ENCODE results near the gene SHOC2. TPM values are rescaled to one million over a fixed set of nuclear protein-coding genes. Genes with fewer than 3 reads are reported as not detected.

The SHOC2 gene
- polyA plus RNA-seq, 1 donor from 2014 or later: 46.0 TPM

- H3K79me2 ChIP-seq (replicated peaks; ENCODE audit: insufficient read depth, low read length): peaks cover 65% of the 10 kb centered on the region
- no peak overlapping the region for H3K27ac ChIP-seq (ENCODE audit: low read length)
- H2AFZ ChIP-seq (ENCODE audit: low read depth, low read length): no peak overlapping the region
- H3K4me3 ChIP-seq (ENCODE audit: low read length): no peak overlapping the region
- H3K36me3 ChIP-seq (ENCODE audit: insufficient read depth, low read length): no peaks in the 10 kb centered on the region
- H3K9me3 ChIP-seq (ENCODE audit: low read length): no peaks in the 10 kb centered on the region
- no peaks in the 10 kb centered on the region for H4K20me1 ChIP-seq (ENCODE audit: insufficient read depth)
- TF ChIP-seq SMC3 (conservative IDR thresholded peaks at IDR 0.05; ENCODE audit: poor library complexity) (no peak), EP300 (conservative IDR thresholded peaks at IDR 0.05; ENCODE audit: poor library complexity, severe bottlenecking) (no peak), RAD21 (conservative IDR thresholded peaks at IDR 0.05) (no peak), CTCF (IDR thresholded peaks at IDR 0.05; ENCODE audit: poor library complexity, severe bottlenecking) (no peak), EZH2 (IDR thresholded peaks at IDR 0.05; ENCODE audit: borderline replicate concordance, insufficient read depth, low read length, poor library complexity, severe bottlenecking) (no peak), TAF1 (IDR thresholded peaks at IDR 0.05; ENCODE audit: low read depth) (no peak), POLR2AphosphoS5 (IDR thresholded peaks at IDR 0.05) (no peak), REST (IDR thresholded peaks at IDR 0.05; ENCODE audit: borderline replicate concordance) (no peak), MXI1 (conservative IDR thresholded peaks at IDR 0.05; ENCODE audit: poor library complexity, severe bottlenecking) (no peak)
- H3K27me3 ChIP-seq (ENCODE audit: insufficient read depth, low read depth, low read length): no peaks in the 10 kb centered on the region
- no peak overlapping the region for H3K4me2 ChIP-seq (ENCODE audit: low read length)
- no peaks in the 10 kb centered on the region for H3K9me2 ChIP-seq (ENCODE audit: insufficient read depth, low read length)
- H3F3A ChIP-seq (ENCODE audit: insufficient read depth, low read length, poor library complexity, severe bottlenecking): no peaks in the 10 kb centered on the region
- H3K9ac ChIP-seq (ENCODE audit: low read length): no peak overlapping the region
These were observed 52.2 kb downstream of the SHOC2 start for GRCh38 chr10:110971638-110972037.

GRCh38 chr10:110972231-110973134, 53.1 kb downstream of the SHOC2 start:
- Histone ChIP-seq H3K27me3 (ENCODE audit: insufficient read depth, low read depth, low read length) (no peaks in the 10 kb centered on the region), H4K20me1 (ENCODE audit: insufficient read depth) (no peaks in the 10 kb centered on the region), H2AFZ (ENCODE audit: low read depth, low read length) (no peak overlapping the region), H3K36me3 (ENCODE audit: insufficient read depth, low read length) (no peaks in the 10 kb centered on the region), H3K9me3 (ENCODE audit: low read length) (no peaks in the 10 kb centered on the region), H3K27ac (ENCODE audit: low read length) (no peak overlapping the region), H3K9me2 (ENCODE audit: insufficient read depth, low read length) (no peaks in the 10 kb centered on the region), H3K4me3 (ENCODE audit: low read length) (no peak overlapping the region), H3F3A (ENCODE audit: insufficient read depth, low read length, poor library complexity, severe bottlenecking) (no peaks in the 10 kb centered on the region), H3K9ac (ENCODE audit: low read length) (no peak overlapping the region), H3K79me2 (replicated peaks; ENCODE audit: insufficient read depth, low read length) (peaks cover 63% of the 10 kb centered on the region), H3K4me2 (ENCODE audit: low read length) (no peak overlapping the region)
- TF ChIP-seq TAF1 (IDR thresholded peaks at IDR 0.05; ENCODE audit: low read depth): no peak
- no peak for TF ChIP-seq REST (IDR thresholded peaks at IDR 0.05; ENCODE audit: borderline replicate concordance)
- TF ChIP-seq POLR2AphosphoS5 (IDR thresholded peaks at IDR 0.05): no peak
- TF ChIP-seq RAD21 (conservative IDR thresholded peaks at IDR 0.05): no peak
- no peak for TF ChIP-seq EZH2 (IDR thresholded peaks at IDR 0.05; ENCODE audit: borderline replicate concordance, insufficient read depth, low read length, poor library complexity, severe bottlenecking)
- TF ChIP-seq MXI1 (conservative IDR thresholded peaks at IDR 0.05; ENCODE audit: poor library complexity, severe bottlenecking): no peak
- no peak for TF ChIP-seq CTCF (IDR thresholded peaks at IDR 0.05; ENCODE audit: poor library complexity, severe bottlenecking)
- no peak for TF ChIP-seq EP300 (conservative IDR thresholded peaks at IDR 0.05; ENCODE audit: poor library complexity, severe bottlenecking)
- TF ChIP-seq SMC3 (conservative IDR thresholded peaks at IDR 0.05; ENCODE audit: poor library complexity): no peak
